Right lobe of liver (tissue), 4 donors: Measurements from ENCODE around the gene MAP1LC3B.

Source experiments
- CTCF ChIP-seq, 4 donors: fragments of 200-600 bp in 3 of 4; fragments of 450-650 bp in 1 of 4; IDR thresholded peaks; one replicate each; pipeline versions ENCODE4 v1.5.1 to v1.8.0; 2016 to 2022; ENCODE audit warnings: antibody characterized with exemption in 4 of 4, mild to moderate bottlenecking in 2 of 4
- POLR2A ChIP-seq: fragments of 450-650 bp; IDR thresholded peaks from one replicate; pipeline ENCODE4 v1.6.1; 2017; ENCODE audit warnings: antibody characterized with exemption, mild to moderate bottlenecking
- donor health status: DM: no; HTN: no; CAD: no.
- donor health status: DM: no; HTN: no; CAD: no.
- donor health status: DM: no; HTN: yes; CAD: no.

GRCh38 chr16:87347932-87348615, 44.1 kb upstream of the MAP1LC3B start:
- TF ChIP-seq CTCF (IDR thresholded peaks at IDR 0.05) = no peak
- no peak for TF ChIP-seq POLR2A
